ENCODE results near the gene MINK1. TPM values are rescaled to one million over a fixed set of nuclear protein-coding genes. Genes with fewer than 3 reads are reported as not detected.
"Not testable (repeated sequence)": the region's sequence is repeated elsewhere in the genome, so short reads cannot be mapped to it uniquely, and the experiment has no call there.

The MINK1 gene
- total RNA-seq, 6 experiments from 2014 or later = 68.5 to 82.4 (median 71.6) TPM

DNA sequence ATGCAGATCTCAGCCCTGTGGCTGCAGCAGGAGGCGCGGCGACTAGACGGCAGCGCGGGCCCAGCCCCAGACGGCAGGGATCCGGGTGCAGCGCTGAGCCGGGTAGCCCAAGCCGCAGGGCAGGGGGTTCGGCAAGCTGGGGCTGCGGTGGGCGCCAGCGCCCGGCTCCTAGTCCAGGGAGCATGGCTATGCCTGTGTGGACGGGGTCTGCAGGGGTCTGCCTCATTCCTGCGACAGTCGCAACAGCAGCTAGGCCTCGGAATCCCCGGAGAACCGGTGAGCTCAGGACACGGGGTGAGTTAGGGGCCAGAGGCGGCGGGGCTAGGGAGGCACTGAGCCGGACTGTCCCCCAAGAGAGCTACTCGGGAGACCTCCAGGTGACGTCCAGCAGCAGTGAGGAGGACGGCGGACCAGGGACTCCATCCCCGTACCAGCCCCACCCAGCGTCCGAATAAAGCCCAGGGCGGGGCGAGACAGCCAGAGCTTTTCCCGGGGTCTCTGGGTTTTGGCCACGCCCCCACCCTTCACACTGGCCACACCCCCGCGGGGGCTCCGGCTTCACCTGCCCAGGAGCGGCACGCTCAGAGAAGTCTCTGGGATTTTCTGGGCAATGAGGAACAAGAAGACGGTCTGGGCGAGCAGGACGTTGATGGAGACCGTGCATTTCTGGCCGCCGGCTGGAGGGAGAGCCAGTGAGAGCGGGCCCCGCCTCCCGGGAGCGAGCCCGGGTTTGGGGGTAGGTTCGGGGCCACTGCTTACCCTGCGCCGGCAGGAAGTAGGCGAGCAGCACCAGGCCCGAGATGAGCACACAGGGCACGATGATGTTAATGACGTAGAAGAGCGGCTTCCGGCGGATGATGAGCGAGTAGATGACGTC is 67.3 kb downstream of the MINK1 start:
- Mint-ChIP-seq H3K27me3 (ENCODE audit: insufficient read depth) (peaks cover 5% of the 10 kb centered on the region), H3K4me1 (ENCODE audit: low read depth) (peaks cover 6% of the 10 kb centered on the region; the same call in 1 of the 2 replicates), H3K4me3 (no peak overlapping the region), H3K9me3 (no peaks in the 10 kb centered on the region), H3K27ac (no peak overlapping the region), H3K36me3 (ENCODE audit: low read depth) (0 out of 2 replicates have a peak, but pooled peaks cover 4% of the 10 kb centered on the region)
- no peak for DNase-seq
- TF ChIP-seq, protein P1, sequence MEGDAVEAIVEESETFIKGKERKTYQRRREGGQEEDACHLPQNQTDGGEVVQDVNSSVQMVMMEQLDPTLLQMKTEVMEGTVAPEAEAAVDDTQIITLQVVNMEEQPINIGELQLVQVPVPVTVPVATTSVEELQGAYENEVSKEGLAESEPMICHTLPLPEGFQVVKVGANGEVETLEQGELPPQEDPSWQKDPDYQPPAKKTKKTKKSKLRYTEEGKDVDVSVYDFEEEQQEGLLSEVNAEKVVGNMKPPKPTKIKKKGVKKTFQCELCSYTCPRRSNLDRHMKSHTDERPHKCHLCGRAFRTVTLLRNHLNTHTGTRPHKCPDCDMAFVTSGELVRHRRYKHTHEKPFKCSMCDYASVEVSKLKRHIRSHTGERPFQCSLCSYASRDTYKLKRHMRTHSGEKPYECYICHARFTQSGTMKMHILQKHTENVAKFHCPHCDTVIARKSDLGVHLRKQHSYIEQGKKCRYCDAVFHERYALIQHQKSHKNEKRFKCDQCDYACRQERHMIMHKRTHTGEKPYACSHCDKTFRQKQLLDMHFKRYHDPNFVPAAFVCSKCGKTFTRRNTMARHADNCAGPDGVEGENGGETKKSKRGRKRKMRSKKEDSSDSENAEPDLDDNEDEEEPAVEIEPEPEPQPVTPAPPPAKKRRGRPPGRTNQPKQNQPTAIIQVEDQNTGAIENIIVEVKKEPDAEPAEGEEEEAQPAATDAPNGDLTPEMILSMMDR (IDR thresholded peaks at IDR 0.05) = no peak

DNA sequence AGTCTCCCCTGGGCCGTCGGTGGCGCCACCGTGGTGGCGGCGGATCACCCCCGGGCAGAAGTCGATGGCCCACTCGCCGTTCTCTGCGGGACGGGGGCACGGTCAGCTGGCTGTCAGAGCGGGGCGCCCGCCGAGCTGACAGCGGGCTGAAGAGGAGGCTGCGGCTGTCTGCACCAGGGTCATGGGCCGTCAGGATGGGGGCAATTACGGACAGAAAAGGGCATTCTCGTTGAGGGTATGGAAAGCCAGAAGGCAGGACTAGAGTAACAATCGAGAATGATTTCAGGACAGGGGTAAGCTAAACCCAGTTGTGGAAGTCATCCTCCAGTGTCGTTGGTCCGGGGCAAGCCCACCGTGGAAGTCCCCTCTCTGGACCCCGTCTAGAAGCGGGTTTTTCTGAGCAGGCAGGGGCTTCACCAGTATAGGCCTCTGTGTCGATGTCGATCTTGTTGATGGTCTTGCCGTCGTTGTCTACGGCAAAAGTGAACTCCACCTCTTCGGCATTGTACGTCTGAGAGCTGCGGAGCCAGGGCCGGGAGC is 68.0 kb downstream of the MINK1 start:
- Mint-ChIP-seq H3K27ac (no peak overlapping the region), H3K36me3 (ENCODE audit: low read depth) (no peaks in the 10 kb centered on the region), H3K4me3 (no peak overlapping the region), H3K27me3 (ENCODE audit: insufficient read depth) (peaks cover 7% of the 10 kb centered on the region), H3K4me1 (ENCODE audit: low read depth) (peaks cover 6% of the 10 kb centered on the region; the same call in 1 of the 2 replicates), H3K9me3 (no peaks in the 10 kb centered on the region)
- no peak for DNase-seq
- TF ChIP-seq, protein P1 (IDR thresholded peaks at IDR 0.05) = no peak

DNA sequence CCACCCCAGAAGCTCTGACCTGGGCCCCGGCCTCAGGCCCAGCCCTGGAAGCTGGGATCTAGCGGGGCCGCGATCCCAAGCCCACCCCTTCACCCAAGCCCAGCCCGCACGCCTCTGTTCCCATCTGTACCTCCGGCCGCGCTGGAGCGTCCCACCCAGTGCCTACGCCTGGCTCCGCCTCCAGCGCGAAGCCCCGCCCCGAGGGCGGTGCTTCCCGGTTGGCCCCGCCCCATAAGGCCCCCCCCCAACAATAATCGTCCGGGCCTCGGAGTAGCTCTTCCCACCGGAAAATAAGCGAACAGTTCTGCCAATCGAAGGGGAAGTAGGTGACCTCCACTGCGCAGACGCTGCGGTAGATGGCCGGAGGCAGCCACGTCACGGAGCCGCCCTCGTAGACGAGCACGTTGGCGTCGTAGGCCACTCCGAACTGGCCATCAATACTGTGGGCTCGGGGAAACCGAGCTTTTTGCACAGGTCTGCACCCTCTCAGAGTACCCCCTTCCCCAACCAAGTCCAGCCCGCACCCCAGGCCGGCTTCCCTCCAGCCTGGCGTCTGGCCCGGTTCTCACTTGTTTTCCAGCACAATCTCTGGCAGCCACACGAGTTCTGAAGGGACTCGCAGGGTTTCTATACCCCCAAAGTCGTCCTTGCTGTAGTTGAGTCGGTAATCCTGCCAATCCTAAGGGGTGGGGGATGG is 68.7 kb downstream of the MINK1 start:
- no peak for DNase-seq
- peaks cover 6% of the 10 kb centered on the region; the same call in 1 of the 2 replicates for H3K4me1 Mint-ChIP-seq (ENCODE audit: low read depth)
- no peak overlapping the region for H3K27ac Mint-ChIP-seq
- no peaks in the 10 kb centered on the region for H3K36me3 Mint-ChIP-seq (ENCODE audit: low read depth)
- no peaks in the 10 kb centered on the region for H3K9me3 Mint-ChIP-seq
- H3K27me3 Mint-ChIP-seq (ENCODE audit: insufficient read depth) = peaks cover 8% of the 10 kb centered on the region
- TF ChIP-seq, protein P1 (IDR thresholded peaks at IDR 0.05) = no peak
- H3K4me3 Mint-ChIP-seq = no peak overlapping the region

DNA sequence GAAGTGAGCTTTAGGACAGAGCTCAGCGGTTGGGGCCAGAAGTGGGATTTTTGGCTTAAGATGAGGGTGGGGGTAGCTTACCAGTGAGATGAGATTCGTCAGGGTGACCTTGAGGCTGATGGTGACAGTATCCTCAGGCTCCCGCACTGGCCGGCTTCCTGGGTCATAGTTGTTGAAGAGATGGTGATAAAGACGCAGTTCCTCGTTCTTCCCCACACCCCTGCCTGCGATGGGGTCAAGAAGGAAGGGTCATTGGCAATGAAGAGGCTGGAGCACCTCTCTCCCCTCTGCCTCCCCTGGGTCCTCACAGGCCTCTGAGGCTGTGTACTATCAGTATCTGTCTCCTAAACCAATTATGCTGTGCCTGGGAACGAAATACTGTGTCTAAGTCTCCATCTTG is 69.4 kb downstream of the MINK1 start:
- Mint-ChIP-seq H3K27me3 (ENCODE audit: insufficient read depth) (peaks cover 10% of the 10 kb centered on the region), H3K9me3 (no peaks in the 10 kb centered on the region), H3K36me3 (ENCODE audit: low read depth) (no peaks in the 10 kb centered on the region), H3K4me3 (no peak overlapping the region), H3K27ac (no peak overlapping the region), H3K4me1 (ENCODE audit: low read depth) (peaks cover 6% of the 10 kb centered on the region; the same call in 1 of the 2 replicates)
- TF ChIP-seq, protein P1 (IDR thresholded peaks at IDR 0.05) = no peak
- no peak for DNase-seq

DNA sequence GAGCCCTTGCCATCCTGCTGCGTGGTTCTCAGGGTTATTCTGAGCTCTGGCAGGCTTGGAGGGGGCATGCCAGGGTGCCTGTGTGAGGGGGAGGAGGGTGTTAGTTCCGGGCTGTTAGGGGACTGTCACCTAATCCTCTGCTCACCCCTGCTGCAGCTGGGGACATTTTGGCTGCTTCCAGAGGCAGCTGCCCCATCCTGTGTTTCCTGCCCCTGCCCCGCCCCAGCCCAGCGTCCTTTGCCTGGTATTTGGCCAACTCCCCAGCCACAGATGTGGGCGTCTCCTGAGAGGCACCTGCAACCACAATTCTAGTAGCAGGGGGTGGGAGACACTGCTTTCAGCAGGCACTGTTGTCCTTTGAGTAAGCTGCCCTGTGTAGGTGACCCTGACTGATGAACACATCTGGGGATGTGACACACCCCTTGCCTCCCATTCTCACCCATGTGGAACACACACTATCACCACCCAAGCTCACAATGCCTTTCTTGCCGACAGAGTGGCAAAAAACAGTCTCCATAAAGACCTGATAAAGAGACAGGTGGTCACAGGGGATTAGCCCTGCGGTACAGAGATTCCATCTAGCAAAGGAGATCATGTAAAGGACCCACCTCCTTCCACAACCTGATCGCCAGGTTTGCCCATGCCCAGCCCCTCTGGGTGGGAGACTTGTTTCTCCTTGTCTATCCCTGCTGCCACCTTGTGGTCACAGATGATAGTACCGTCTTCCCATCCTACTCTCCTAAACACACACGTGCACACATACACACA is 70.1 kb downstream of the MINK1 start, which contains the start of gene CHRNE:
CHRNE (minus strand) TSS at position 48 of the 768 bp plus-strand sequence; CDS start at position 13, 35 bp downstream.
- Mint-ChIP-seq H3K9me3 (no peaks in the 10 kb centered on the region), H3K4me1 (ENCODE audit: low read depth) (peaks cover 6% of the 10 kb centered on the region; the same call in 1 of the 2 replicates), H3K27me3 (ENCODE audit: insufficient read depth) (peaks cover 8% of the 10 kb centered on the region), H3K36me3 (ENCODE audit: low read depth) (no peaks in the 10 kb centered on the region), H3K27ac (no peak within 1 kb of the TSS), H3K4me3 (no peak within 1 kb of the TSS)
- TF ChIP-seq, protein P1 (IDR thresholded peaks at IDR 0.05) = peak; percentile 90
- DNase-seq = peak; percentile 58

DNA sequence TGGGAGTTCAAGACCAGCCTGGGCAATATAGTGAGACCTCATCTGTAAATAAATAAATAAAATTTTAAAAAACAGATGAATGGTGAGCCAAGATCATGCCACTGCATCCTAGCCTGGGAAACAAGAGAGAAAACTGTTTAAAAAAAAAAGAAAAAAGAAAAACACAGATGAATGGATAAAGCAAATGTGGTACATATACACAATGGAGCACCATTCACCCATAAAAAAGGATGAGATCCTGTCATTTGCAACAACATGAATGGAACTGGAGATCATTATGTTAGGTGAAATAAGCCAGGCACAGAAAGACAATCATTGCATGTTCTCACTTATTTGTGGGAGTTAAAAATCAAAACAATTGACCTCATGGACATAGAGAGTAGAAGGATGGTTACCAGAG is 73.5 kb downstream of the MINK1 start:
- not testable (repeated sequence) for H3K4me3 Mint-ChIP-seq; DNase-seq; H3K27me3 Mint-ChIP-seq (ENCODE audit: insufficient read depth); H3K27ac Mint-ChIP-seq; H3K9me3 Mint-ChIP-seq; H3K36me3 Mint-ChIP-seq (ENCODE audit: low read depth); H3K4me1 Mint-ChIP-seq (ENCODE audit: low read depth)
